HepG2 (cell line): Measurements from ENCODE around the gene CHRNB1. TPM values are rescaled to one million over a fixed set of nuclear protein-coding genes. Genes with fewer than 3 reads are reported as not detected.

ENCODE experiments used
- DR1 ChIP-seq: sonication (generic); formaldehyde crosslinking; IDR thresholded peaks from 2 replicates; pipeline ENCODE4 v1.8.0; 2021; ENCODE audit warnings: mild to moderate bottlenecking, missing genetic modification reagents, inconsistent platforms
- KIAA2018 ChIP-seq: sonication (generic); formaldehyde crosslinking; IDR thresholded peaks from 2 replicates; pipeline ENCODE4 v1.5.0; 2020; ENCODE audit warnings: mild to moderate bottlenecking, missing genetic modification reagents, borderline replicate concordance
- MIER3 ChIP-seq: IDR thresholded peaks from 2 replicates; pipeline ENCODE4 v1.6.1; 2016; ENCODE audit warnings: missing compliant biosample characterization, borderline replicate concordance
- SIN3A ChIP-seq: IDR thresholded peaks from 2 replicates; pipeline ENCODE4 v1.6.1; 2011; ENCODE audit warnings: low read depth, mild to moderate bottlenecking, control low read depth, low read length, borderline replicate concordance
- SMARCE1 ChIP-seq: fragments of 450-650 bp; IDR thresholded peaks from 2 replicates; pipeline ENCODE4 v1.6.1; 2017; ENCODE audit warnings: borderline replicate concordance
- ZNF569 ChIP-seq: sonication (generic); formaldehyde crosslinking; IDR thresholded peaks from 2 replicates; pipeline ENCODE4 v1.5.0; 2020; ENCODE audit warnings: mild to moderate bottlenecking, missing genetic modification reagents, moderate library complexity, borderline replicate concordance
- polyA plus RNA-seq, 8 experiments: library from polyadenylated mRNA; depleted of rRNA in 3 of 8; stranded (reverse) in 7 of 8; unstranded in 1 of 8; fragments of >200 nt; fragmentation: Illumina TruSeq in 4 of 8; extraction: Trizol in 4 of 8; gene quantifications; 2 replicates each; pipeline versions ENCODE4 v1.2.1 to v1.2.3, GENCODE V29; 2011 to 2016; ENCODE audit warnings: low read depth in 4 of 8, missing spikeins in 1 of 8, mixed read lengths in 1 of 8; ENCODE audit not compliant: insufficient read depth in 1 of 8
- total RNA-seq, 5 experiments: library from RNA; depleted of rRNA; stranded (reverse); fragments of >200 nt; fragmentation: Illumina TruSeq; extraction: Trizol; gene quantifications; 2 replicates each; pipeline ENCODE4 v1.2.3, GENCODE V29; 2016; ENCODE audit warnings: low read depth in 1 of 5

Gene CHRNB1
- total and polyA plus RNA-seq, 2 of the 13 experiments (the other 11 are each of a cell fraction or from before 2014, with no cell fraction given), result 5.4 to 33.7 TPM

- no peak for TF ChIP-seq KIAA2018
- TF ChIP-seq MIER3 (CRISPR knock-in tag), result 0 out of 2 replicates have a peak, but pooled peaks have one; percentile 24
- TF ChIP-seq DR1 (CRISPR knock-in tag), result no peak
- TF ChIP-seq SIN3A, result peak; percentile 32; the same call in 1 of the 2 replicates
- TF ChIP-seq SMARCE1, result no peak
- no peak for TF ChIP-seq ZNF569 (CRISPR knock-in tag)
Observed at GRCh38 chr17:7477392-7478275, 32.8 kb downstream of the CHRNB1 start (continued).
